Loucy (cell line): ENCODE results near the gene CCDC178.

ENCODE experiments used
- H2AFZ ChIP-seq: fragments of 200-600 bp; sonication (generic); 2 replicates; pipeline ENCODE4 v1.6.0; 2016; ENCODE audit warnings: antibody characterized with exemption, mild to moderate bottlenecking, low read length, moderate library complexity
- H3F3A ChIP-seq: fragments of 200-600 bp; 2 replicates; pipeline ENCODE4 v1.6.0; 2016; ENCODE audit warnings: antibody characterized with exemption, low read depth, mild to moderate bottlenecking
- H3K27me3 ChIP-seq: fragments of 200-600 bp; sonication (generic); 2 replicates; pipeline ENCODE4 v1.6.1; 2014; ENCODE audit warnings: low read length, mild to moderate bottlenecking; ENCODE audit not compliant: insufficient read depth, poor library complexity, severe bottlenecking
- H3K36me3 ChIP-seq: fragments of 200-600 bp; sonication (generic); 2 replicates; pipeline ENCODE4 v1.6.1; 2016; ENCODE audit warnings: low read length; ENCODE audit not compliant: insufficient read depth
- H3K4me1 ChIP-seq: fragments of 200-600 bp; sonication (generic); 2 replicates; pipeline ENCODE4 v1.5.1; 2014; ENCODE audit warnings: low read length, mild to moderate bottlenecking; ENCODE audit not compliant: insufficient read depth, poor library complexity, severe bottlenecking
- H3K4me2 ChIP-seq: fragments of 200-600 bp; sonication (generic); 2 replicates; pipeline ENCODE4 v1.6.0; 2014; ENCODE audit warnings: antibody characterized with exemption, low read length, low read depth, mild to moderate bottlenecking; ENCODE audit not compliant: poor library complexity, severe bottlenecking
- H3K4me3 ChIP-seq: fragments of 200-600 bp; sonication (generic); 2 replicates; pipeline ENCODE4 v1.5.1; 2014; ENCODE audit warnings: low read length, mild to moderate bottlenecking, mixed read lengths; ENCODE audit not compliant: poor library complexity, severe bottlenecking
- H3K79me2 ChIP-seq: fragments of 200-600 bp; sonication (generic); 2 replicates; pipeline ENCODE4 v1.6.1; 2014; ENCODE audit warnings: low read length; ENCODE audit not compliant: insufficient read depth
- H3K9ac ChIP-seq: fragments of 200-600 bp; sonication (generic); 2 replicates; pipeline ENCODE4 v1.6.0; 2014; ENCODE audit warnings: mild to moderate bottlenecking, low read depth, low read length, moderate library complexity; ENCODE audit not compliant: poor library complexity, severe bottlenecking
- H3K9me2 ChIP-seq: fragments of 200-600 bp; sonication (generic); replicated peaks from 2 replicates; pipeline ENCODE4 v1.6.1; 2016; ENCODE audit warnings: low read depth, low read length, mixed read lengths
- H3K9me3 ChIP-seq: fragments of 200-600 bp; sonication (generic); 2 replicates; pipeline ENCODE4 v1.6.1; 2014; ENCODE audit warnings: mild to moderate bottlenecking, antibody characterized with exemption, low read length, low read depth; ENCODE audit not compliant: insufficient read depth
- H4K20me1 ChIP-seq: fragments of 200-600 bp; sonication (generic); 2 replicates; pipeline ENCODE4 v1.6.0; 2014; ENCODE audit warnings: antibody characterized with exemption, low read length, mild to moderate bottlenecking; ENCODE audit not compliant: insufficient read depth, poor library complexity, severe bottlenecking
- EZH2phosphoT487 ChIP-seq: fragments of 200-600 bp; IDR thresholded peaks from 2 replicates; pipeline ENCODE4 v1.6.1; 2018; ENCODE audit warnings: antibody characterized with exemption, mild to moderate bottlenecking, moderate library complexity, borderline replicate concordance
- TF ChIP-seq, protein P1 (sequence below): fragments of 200-600 bp; sonication (generic); conservative IDR thresholded peaks from 2 replicates; pipeline ENCODE4 v1.5.1; 2014; ENCODE audit warnings: mild to moderate bottlenecking, antibody characterized with exemption, low read length

The CCDC178 gene

GRCh38 chr18:33114749-33115148 lies 325.8 kb downstream of the CCDC178 start:
- H3K4me1 ChIP-seq: peaks cover 6% of the 10 kb centered on the region
- H3K27me3 ChIP-seq: no peaks in the 10 kb centered on the region
- no peaks in the 10 kb centered on the region for H3K36me3 ChIP-seq
- H3K9ac ChIP-seq: no peak overlapping the region
- H3K9me2 ChIP-seq: no peaks in the 10 kb centered on the region
- no peaks in the 10 kb centered on the region for H4K20me1 ChIP-seq
- H3K79me2 ChIP-seq: no peaks in the 10 kb centered on the region
- H3F3A ChIP-seq: no peaks in the 10 kb centered on the region
- no peaks in the 10 kb centered on the region for H3K9me3 ChIP-seq
- H3K4me2 ChIP-seq: no peak overlapping the region
- TF ChIP-seq, protein P1, sequence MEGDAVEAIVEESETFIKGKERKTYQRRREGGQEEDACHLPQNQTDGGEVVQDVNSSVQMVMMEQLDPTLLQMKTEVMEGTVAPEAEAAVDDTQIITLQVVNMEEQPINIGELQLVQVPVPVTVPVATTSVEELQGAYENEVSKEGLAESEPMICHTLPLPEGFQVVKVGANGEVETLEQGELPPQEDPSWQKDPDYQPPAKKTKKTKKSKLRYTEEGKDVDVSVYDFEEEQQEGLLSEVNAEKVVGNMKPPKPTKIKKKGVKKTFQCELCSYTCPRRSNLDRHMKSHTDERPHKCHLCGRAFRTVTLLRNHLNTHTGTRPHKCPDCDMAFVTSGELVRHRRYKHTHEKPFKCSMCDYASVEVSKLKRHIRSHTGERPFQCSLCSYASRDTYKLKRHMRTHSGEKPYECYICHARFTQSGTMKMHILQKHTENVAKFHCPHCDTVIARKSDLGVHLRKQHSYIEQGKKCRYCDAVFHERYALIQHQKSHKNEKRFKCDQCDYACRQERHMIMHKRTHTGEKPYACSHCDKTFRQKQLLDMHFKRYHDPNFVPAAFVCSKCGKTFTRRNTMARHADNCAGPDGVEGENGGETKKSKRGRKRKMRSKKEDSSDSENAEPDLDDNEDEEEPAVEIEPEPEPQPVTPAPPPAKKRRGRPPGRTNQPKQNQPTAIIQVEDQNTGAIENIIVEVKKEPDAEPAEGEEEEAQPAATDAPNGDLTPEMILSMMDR: no peak
- no peak for TF ChIP-seq EZH2phosphoT487
- H2AFZ ChIP-seq: no peak overlapping the region
- H3K4me3 ChIP-seq: no peak overlapping the region

DNA sequence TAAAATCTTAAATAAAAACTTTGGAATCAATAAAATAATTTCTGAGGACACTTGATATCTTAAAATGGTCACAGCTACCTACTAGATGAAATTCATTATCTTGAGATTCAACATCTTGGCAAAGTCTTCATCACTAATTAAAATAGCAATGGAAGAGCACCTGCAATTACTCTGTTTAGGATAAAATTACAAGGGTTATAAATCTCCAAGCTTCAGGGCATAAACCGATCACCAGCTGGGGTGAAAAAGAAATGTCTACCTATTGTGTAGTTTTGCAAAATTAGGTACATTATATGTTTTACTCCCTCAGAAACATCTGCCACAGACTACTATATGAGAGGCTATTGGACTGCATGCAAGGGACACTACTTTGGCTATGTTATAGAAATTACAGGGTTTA lies 327.1 kb downstream of the CCDC178 start:
- Histone ChIP-seq H3F3A (no peaks in the 10 kb centered on the region), H3K9me2 (no peaks in the 10 kb centered on the region), H3K9me3 (no peaks in the 10 kb centered on the region), H4K20me1 (no peaks in the 10 kb centered on the region), H3K4me1 (peaks cover 6% of the 10 kb centered on the region), H3K4me2 (no peak overlapping the region), H3K36me3 (no peaks in the 10 kb centered on the region), H3K79me2 (no peaks in the 10 kb centered on the region), H3K27me3 (no peaks in the 10 kb centered on the region), H3K4me3 (no peak overlapping the region), H3K9ac (no peak overlapping the region), H2AFZ (no peak overlapping the region)
- TF ChIP-seq, protein P1: no peak
- no peak for TF ChIP-seq EZH2phosphoT487

DNA sequence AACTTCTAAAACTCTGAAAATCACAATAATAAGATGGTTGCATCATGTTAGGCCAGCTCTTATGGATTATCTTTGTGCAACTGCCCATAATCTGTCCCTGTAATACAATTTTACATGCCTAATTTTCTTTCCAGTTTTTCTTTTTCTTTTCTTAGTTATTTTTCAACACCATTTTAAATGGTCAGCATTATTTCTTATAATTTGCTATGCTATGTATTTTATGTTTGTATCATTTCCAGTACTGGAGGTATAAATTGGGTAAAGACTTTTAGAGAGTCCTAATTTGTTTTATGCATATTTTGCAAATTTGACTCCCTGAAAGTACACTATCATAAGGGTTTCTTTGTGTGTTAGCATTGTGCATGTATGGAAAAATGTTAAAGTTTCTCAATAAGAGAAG lies 333.0 kb downstream of the CCDC178 start:
- Histone ChIP-seq H4K20me1 (no peaks in the 10 kb centered on the region), H3F3A (no peaks in the 10 kb centered on the region), H3K9me2 (no peaks in the 10 kb centered on the region), H3K9me3 (no peaks in the 10 kb centered on the region), H3K4me2 (no peak overlapping the region), H2AFZ (no peak overlapping the region), H3K9ac (no peak overlapping the region), H3K36me3 (no peaks in the 10 kb centered on the region), H3K4me3 (no peak overlapping the region), H3K79me2 (no peaks in the 10 kb centered on the region), H3K27me3 (no peaks in the 10 kb centered on the region), H3K4me1 (no peaks in the 10 kb centered on the region)
- TF ChIP-seq EZH2phosphoT487: no peak
- TF ChIP-seq, protein P1: no peak
